Fibroblast of lung (primary cell): Measurements from ENCODE around the gene KIF17.

ENCODE experiments used
- CTCF ChIP-seq, 2 donors: IDR thresholded peaks in 1 of 2; conservative IDR thresholded peaks in 1 of 2; 1 replicate in 1 of 2; 2 replicates in 1 of 2; pipeline ENCODE4 v1.5.1; 2011 to 2012; ENCODE audit warnings: low read length in 2 of 2, control low read depth in 1 of 2, inconsistent platforms in 1 of 2, low read depth in 1 of 2, mild to moderate bottlenecking in 1 of 2
- EZH2 ChIP-seq: IDR thresholded peaks from 2 replicates; pipeline ENCODE4 v1.5.1; 2012; ENCODE audit warnings: low read length, control low read depth, mild to moderate bottlenecking; ENCODE audit errors: missing control alignments

GRCh38 chr1:20683614-20684013 is 34.2 kb downstream of the KIF17 start:
- TF ChIP-seq CTCF (conservative IDR thresholded peaks at IDR 0.05 in 1 of 2, IDR thresholded peaks at IDR 0.05 in 1 of 2; ENCODE audit: low read depth in 1 of 2, low read length in 2 of 2): no peak
- TF ChIP-seq EZH2: no peak
